Erythroblast (primary cell): ENCODE data around the gene IL22RA1.

Experiments used
- GATA1 ChIP-seq: IDR thresholded peaks from 2 replicates; pipeline ENCODE4 v1.6.1; 2011; ENCODE audit warnings: low read depth, mild to moderate bottlenecking, control low read depth, low read length, moderate library complexity
- POLR2A ChIP-seq: IDR thresholded peaks from 2 replicates; pipeline ENCODE4 v1.6.1; 2011; ENCODE audit warnings: mild to moderate bottlenecking, low read length

DNA sequence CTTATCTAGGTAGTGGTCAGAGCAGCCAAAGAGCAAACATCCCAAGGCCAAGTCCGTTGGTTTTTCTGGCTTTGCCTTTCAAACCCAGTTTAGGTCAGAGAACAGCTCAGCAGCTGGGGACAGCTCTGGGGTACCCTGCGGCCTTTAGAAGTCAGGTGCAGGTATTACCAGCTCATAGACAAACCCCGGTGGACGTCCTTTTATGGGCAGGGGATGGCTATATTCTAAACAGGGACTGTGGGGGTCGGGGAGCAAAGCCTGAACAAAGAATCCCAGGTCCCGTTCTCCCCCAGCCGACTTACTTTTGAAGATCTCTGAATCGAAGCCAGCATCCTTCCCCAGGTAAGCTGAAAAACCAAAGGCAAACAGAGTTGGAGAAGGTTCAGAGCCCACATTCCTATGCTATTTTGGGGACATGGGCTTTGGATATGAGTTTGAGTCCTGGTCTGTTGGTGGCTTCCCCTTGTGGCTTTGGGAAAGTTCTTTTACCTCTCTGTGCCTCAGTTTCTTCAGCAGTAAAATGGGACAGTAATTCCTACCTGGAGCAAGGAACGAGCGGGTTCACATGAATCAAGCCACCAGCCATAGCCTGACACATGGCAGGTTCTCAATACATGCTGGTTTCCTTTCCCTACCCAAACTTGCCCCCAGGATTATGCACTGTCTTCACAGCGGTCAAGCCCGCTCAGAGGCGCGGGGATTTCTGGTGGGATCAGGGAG lies 47.6 kb downstream of the IL22RA1 start:
- TF ChIP-seq POLR2A, result no peak
- TF ChIP-seq GATA1, result no peak
